ENCODE results near the gene CNPY4.

Gene CNPY4

GRCh38 chr7:100093054-100093453 is 26.4 kb upstream of the CNPY4 start:
- no peak for DNase-seq

GRCh38 chr7:100093498-100093897 is 25.9 kb upstream of the CNPY4 start:
- DNase-seq, result no peak

GRCh38 chr7:100093925-100094486 is 25.4 kb upstream of the CNPY4 start:
- no peak for DNase-seq

GRCh38 chr7:100095289-100095688 is 24.1 kb upstream of the CNPY4 start:
- DNase-seq, result no peak

GRCh38 chr7:100095704-100096103 is 23.7 kb upstream of the CNPY4 start:
- no peak for DNase-seq

- DNase-seq, result no peak
These were observed 20.5 kb upstream of the CNPY4 start for GRCh38 chr7:100098913-100099312.

GRCh38 chr7:100099452-100099851 is 20.0 kb upstream of the CNPY4 start:
- DNase-seq, result no peak

GRCh38 chr7:100100420-100101015 is 18.9 kb upstream of the CNPY4 start:
- peak; percentile 96 for DNase-seq

GRCh38 chr7:100101016-100101862 is 18.2 kb upstream of the CNPY4 start, which contains the start of the genes AP4M1 and MCM7:
AP4M1 (plus strand) TSS chr7:100101643; CDS start chr7:100101715, 72 bp downstream.
MCM7 (minus strand) TSS chr7:100101397; CDS start chr7:100101294, 103 bp downstream.
- peak; percentile 100 for DNase-seq

- DNase-seq, result no peak
These were observed 16.2 kb upstream of the CNPY4 start for GRCh38 chr7:100102950-100103840.

- no peak for DNase-seq
These were observed 13.9 kb upstream of the CNPY4 start for GRCh38 chr7:100105534-100105933.

GRCh38 chr7:100106633-100107032 is 12.8 kb upstream of the CNPY4 start:
- no peak for DNase-seq

- no peak for DNase-seq
These were observed 12.2 kb upstream of the CNPY4 start for GRCh38 chr7:100107125-100107737.

- no peak for DNase-seq
These were observed 11.5 kb upstream of the CNPY4 start for GRCh38 chr7:100107890-100108289.

- DNase-seq, result no peak
These were observed 9.8 kb upstream of the CNPY4 start for GRCh38 chr7:100109521-100110163.

GRCh38 chr7:100111156-100111555 is 8.3 kb upstream of the CNPY4 start:
- DNase-seq, result no peak

- DNase-seq, result no peak
These were observed 7.5 kb upstream of the CNPY4 start for GRCh38 chr7:100111914-100112313.

GRCh38 chr7:100115026-100115425 is 4.4 kb upstream of the CNPY4 start:
- no peak for DNase-seq

GRCh38 chr7:100118388-100119071 is 904 bp upstream of the CNPY4 start:
- peak; percentile 70 for DNase-seq

GRCh38 chr7:100119970-100120732 is 717 bp downstream of the CNPY4 start:
- DNase-seq, result peak; percentile 78

- no peak for DNase-seq
These were observed 1.3 kb downstream of the CNPY4 start for GRCh38 chr7:100120733-100121036.

Measured in hematopoietic multipotent progenitor cell treated with erythropoietin and hydrocortisone succinate and interleukin-3 and kit ligand, for 4 days (in vitro differentiated cells).